SH-SY5Y (cell line): ENCODE measurements around the gene ACOT7.

Source experiments
- GATA2 ChIP-seq: IDR thresholded peaks from 2 replicates; pipeline ENCODE4 v1.6.1; 2011; ENCODE audit warnings: mild to moderate bottlenecking, low read depth, low read length
- GATA3 ChIP-seq: IDR thresholded peaks from 2 replicates; pipeline ENCODE4 v1.6.1; 2011; ENCODE audit warnings: low read depth, mild to moderate bottlenecking, low read length, moderate library complexity

DNA sequence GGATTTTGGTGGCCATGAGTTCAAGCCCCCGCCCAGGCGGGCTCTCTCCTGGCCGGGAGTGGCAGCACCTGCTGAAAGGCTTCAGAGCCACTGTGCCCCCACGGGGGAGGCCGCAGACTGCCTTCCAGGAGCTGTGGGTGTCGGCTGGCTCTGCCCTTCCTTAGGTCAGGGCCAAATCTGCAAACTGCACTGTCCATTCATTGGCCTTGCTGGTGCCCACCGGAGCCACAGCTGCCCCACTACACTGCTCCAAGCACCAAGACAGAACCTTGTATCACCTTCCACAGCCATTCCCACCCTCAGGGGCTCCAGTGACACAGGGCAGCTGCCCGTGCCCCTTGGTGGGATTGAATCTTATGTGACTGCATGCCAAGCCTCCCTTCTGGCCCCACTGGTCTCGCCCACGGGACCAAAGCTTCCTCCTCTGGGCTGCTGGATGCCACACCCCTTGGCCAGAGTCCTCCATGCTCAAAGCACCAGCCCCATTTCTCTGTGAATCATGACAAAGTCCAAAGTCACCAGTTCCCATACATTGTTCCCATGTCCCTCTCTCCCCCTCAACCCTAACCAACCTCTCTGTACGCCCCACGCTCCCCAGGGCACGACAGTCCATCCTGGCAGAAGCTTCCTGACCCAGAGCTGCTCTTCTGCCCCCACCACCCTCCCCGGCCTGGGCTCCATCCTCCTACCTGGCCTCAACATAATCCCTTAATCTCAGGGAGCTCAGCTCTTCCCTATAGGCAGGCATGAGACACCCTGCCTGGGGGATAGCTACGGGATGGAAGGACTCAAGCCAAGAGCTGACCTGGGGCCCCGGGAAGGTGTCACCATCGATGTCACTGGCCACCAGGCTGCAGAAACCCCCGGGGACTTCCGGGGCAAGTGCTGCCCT lies 111.8 kb downstream of the ACOT7 start:
- no peak for TF ChIP-seq GATA2
- TF ChIP-seq GATA3: no peak
